SK-N-SH treated with all-trans-retinoic acid at 6 μM for 48 hours (cell line): ENCODE data around the gene KCNS1.

Experiments used
- ATAC-seq: fragments of 200-7000 bp; cut with Tn5 transposase; 3 replicates; pipeline ENCODE4 v1.9.1; 2020; ENCODE audit warnings: mild to moderate bottlenecking, moderate library complexity
- ARNTL ChIP-seq: fragments of 450-650 bp; formaldehyde crosslinking; IDR thresholded peaks from 2 replicates; pipeline ENCODE4 v1.5.0; 2020; ENCODE audit warnings: low read depth, mild to moderate bottlenecking, moderate library complexity, borderline replicate concordance
- BACH2 ChIP-seq: fragments of 250-450 bp; sonication (Bioruptor Pico); IDR thresholded peaks from 2 replicates; pipeline ENCODE4 v1.9.0; 2021; ENCODE audit warnings: mild to moderate bottlenecking, borderline replicate concordance
- CREB5 ChIP-seq: fragments of 250-450 bp; sonication (Bioruptor Pico); IDR thresholded peaks from 2 replicates; pipeline ENCODE4 v1.5.1; 2020; ENCODE audit warnings: low read depth, mild to moderate bottlenecking, moderate library complexity
- CSDC2 ChIP-seq: fragments of 250-450 bp; sonication (Bioruptor Pico); IDR thresholded peaks from 2 replicates; pipeline ENCODE4 v1.5.0; 2020; ENCODE audit warnings: mild to moderate bottlenecking, moderate library complexity
- CSRNP3 ChIP-seq: fragments of 250-450 bp; sonication (Bioruptor Pico); IDR thresholded peaks from 2 replicates; pipeline ENCODE4 v1.5.1; 2021; ENCODE audit warnings: mild to moderate bottlenecking, moderate library complexity
- ESRRG ChIP-seq: fragments of 250-450 bp; sonication (Bioruptor Pico); IDR thresholded peaks from 2 replicates; pipeline ENCODE4 v1.6.1; 2021; ENCODE audit warnings: mild to moderate bottlenecking
- GLIS3 ChIP-seq: fragments of 250-450 bp; sonication (Bioruptor Pico); IDR thresholded peaks from 2 replicates; pipeline ENCODE4 v1.5.0; 2020; ENCODE audit warnings: mild to moderate bottlenecking, moderate library complexity
- ISL1 ChIP-seq: fragments of 250-450 bp; sonication (Bioruptor Pico); IDR thresholded peaks from 2 replicates; pipeline ENCODE4 v2.1.2; 2022; ENCODE audit warnings: mild to moderate bottlenecking, moderate library complexity
- OSR1 ChIP-seq: fragments of 250-450 bp; sonication (Bioruptor Pico); IDR thresholded peaks from 2 replicates; pipeline ENCODE4 v1.8.0; 2022; ENCODE audit warnings: moderate library complexity, mild to moderate bottlenecking, inconsistent platforms
- PATZ1 ChIP-seq: fragments of 250-450 bp; sonication (Bioruptor Pico); IDR thresholded peaks from 2 replicates; pipeline ENCODE4 v1.8.0; 2020; ENCODE audit warnings: mild to moderate bottlenecking, moderate library complexity, borderline replicate concordance
- PPARA ChIP-seq: fragments of 250-450 bp; sonication (Bioruptor Pico); IDR thresholded peaks from 2 replicates; pipeline ENCODE4 v1.5.0; 2020; ENCODE audit warnings: mild to moderate bottlenecking, borderline replicate concordance
- RARB ChIP-seq: fragments of 250-450 bp; sonication (Bioruptor Pico); IDR thresholded peaks from 2 replicates; pipeline ENCODE4 v1.8.0; 2021; ENCODE audit warnings: mild to moderate bottlenecking, moderate library complexity
- SNAI2 ChIP-seq: fragments of 250-450 bp; sonication (Bioruptor Pico); IDR thresholded peaks from 2 replicates; pipeline ENCODE4 v1.5.0; 2020; ENCODE audit warnings: mild to moderate bottlenecking, moderate library complexity
- TCF4 ChIP-seq: fragments of 250-450 bp; sonication (Bioruptor Pico); IDR thresholded peaks from 2 replicates; pipeline ENCODE4 v1.8.0; 2021; ENCODE audit warnings: mild to moderate bottlenecking, moderate library complexity, borderline replicate concordance
- TOX ChIP-seq: fragments of 250-450 bp; sonication (Bioruptor Pico); IDR thresholded peaks from 2 replicates; pipeline ENCODE4 v1.8.0; 2021; ENCODE audit warnings: mild to moderate bottlenecking, moderate library complexity, borderline replicate concordance
- ZC3H10 ChIP-seq: fragments of 250-450 bp; sonication (Bioruptor Pico); IDR thresholded peaks from 2 replicates; pipeline ENCODE4 v1.5.1; 2021; ENCODE audit warnings: mild to moderate bottlenecking, moderate library complexity
- ZFP3 ChIP-seq: fragments of 250-450 bp; sonication (Bioruptor Pico); IDR thresholded peaks from 2 replicates; pipeline ENCODE4 v1.5.0; 2020; ENCODE audit warnings: mild to moderate bottlenecking, moderate library complexity
- ZFP30 ChIP-seq: fragments of 450-650 bp; formaldehyde crosslinking; IDR thresholded peaks from 2 replicates; pipeline ENCODE4 v1.5.0; 2022; ENCODE audit warnings: mild to moderate bottlenecking, moderate library complexity
- ZNF565 ChIP-seq: fragments of 450-650 bp; formaldehyde crosslinking; conservative IDR thresholded peaks from 2 replicates; pipeline ENCODE4 v1.5.0; 2020; ENCODE audit warnings: low read depth, mild to moderate bottlenecking, moderate library complexity
- ZNF70 ChIP-seq: fragments of 450-650 bp; formaldehyde crosslinking; IDR thresholded peaks from 2 replicates; pipeline ENCODE4 v1.5.0; 2020; ENCODE audit warnings: mild to moderate bottlenecking, moderate library complexity
- ZNF8 ChIP-seq: fragments of 450-650 bp; formaldehyde crosslinking; IDR thresholded peaks from 2 replicates; pipeline ENCODE4 v1.5.0; 2020; ENCODE audit warnings: mild to moderate bottlenecking, moderate library complexity
- TF ChIP-seq, protein P1 (sequence below): fragments of 250-450 bp; sonication (Bioruptor Pico); IDR thresholded peaks from 2 replicates; pipeline ENCODE4 v1.8.0; 2021; ENCODE audit warnings: low read depth, mild to moderate bottlenecking, moderate library complexity, borderline replicate concordance

The KCNS1 gene

DNA sequence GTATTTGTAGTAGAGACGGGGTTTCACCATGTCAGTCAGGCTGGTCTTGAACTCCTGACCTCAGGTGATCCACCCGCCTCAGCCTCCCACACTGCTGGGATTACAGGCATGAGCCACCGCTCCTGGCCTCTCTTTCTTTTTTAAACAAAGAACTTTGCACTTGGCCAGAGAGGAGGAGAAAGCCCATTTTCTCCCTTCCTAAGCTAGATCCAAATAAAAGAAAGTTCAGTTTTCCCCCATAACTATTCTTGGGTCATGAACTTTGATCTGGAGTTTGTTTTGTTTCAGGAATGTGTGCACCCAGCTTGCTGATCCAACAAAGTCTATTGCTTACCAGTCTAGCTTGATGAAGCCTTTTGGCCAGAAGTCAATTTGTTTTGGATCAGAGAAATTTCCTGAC is 23.4 kb downstream of the KCNS1 start:
- ATAC-seq, result no peak
- TF ChIP-seq RARB, result no peak
- TF ChIP-seq ESRRG (CRISPR knock-in tag), result no peak
- no peak for TF ChIP-seq PATZ1 (CRISPR knock-in tag)
- TF ChIP-seq, protein P1, sequence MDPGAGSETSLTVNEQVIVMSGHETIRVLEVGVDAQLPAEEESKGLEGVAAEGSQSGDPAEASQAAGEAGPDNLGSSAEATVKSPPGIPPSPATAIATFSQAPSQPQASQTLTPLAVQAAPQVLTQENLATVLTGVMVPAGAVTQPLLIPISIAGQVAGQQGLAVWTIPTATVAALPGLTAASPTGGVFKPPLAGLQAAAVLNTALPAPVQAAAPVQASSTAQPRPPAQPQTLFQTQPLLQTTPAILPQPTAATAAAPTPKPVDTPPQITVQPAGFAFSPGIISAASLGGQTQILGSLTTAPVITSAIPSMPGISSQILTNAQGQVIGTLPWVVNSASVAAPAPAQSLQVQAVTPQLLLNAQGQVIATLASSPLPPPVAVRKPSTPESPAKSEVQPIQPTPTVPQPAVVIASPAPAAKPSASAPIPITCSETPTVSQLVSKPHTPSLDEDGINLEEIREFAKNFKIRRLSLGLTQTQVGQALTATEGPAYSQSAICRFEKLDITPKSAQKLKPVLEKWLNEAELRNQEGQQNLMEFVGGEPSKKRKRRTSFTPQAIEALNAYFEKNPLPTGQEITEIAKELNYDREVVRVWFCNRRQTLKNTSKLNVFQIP (CRISPR knock-in tag), result no peak
- TF ChIP-seq CSRNP3 (CRISPR knock-in tag), result no peak
- no peak for TF ChIP-seq ZNF70
- TF ChIP-seq TCF4 (CRISPR knock-in tag), result no peak
- no peak for TF ChIP-seq ISL1 (CRISPR knock-in tag)
- TF ChIP-seq GLIS3, result no peak
- no peak for TF ChIP-seq ARNTL (CRISPR knock-in tag)
- no peak for TF ChIP-seq PPARA (CRISPR knock-in tag)
- no peak for TF ChIP-seq ZNF565
- TF ChIP-seq ZFP30 (CRISPR knock-in tag), result no peak
- no peak for TF ChIP-seq SNAI2 (CRISPR knock-in tag)
- no peak for TF ChIP-seq ZFP3 (CRISPR knock-in tag)
- no peak for TF ChIP-seq BACH2
- TF ChIP-seq ZC3H10 (CRISPR knock-in tag), result no peak
- no peak for TF ChIP-seq TOX (CRISPR knock-in tag)

- ATAC-seq, result no peak
- TF ChIP-seq ZC3H10 (CRISPR knock-in tag) (no peak), CSDC2 (no peak), ZFP30 (CRISPR knock-in tag) (no peak), CREB5 (CRISPR knock-in tag) (no peak), OSR1 (CRISPR knock-in tag) (no peak), BACH2 (no peak), PATZ1 (CRISPR knock-in tag) (no peak), SNAI2 (CRISPR knock-in tag) (no peak), ESRRG (CRISPR knock-in tag) (no peak), CSRNP3 (CRISPR knock-in tag) (no peak)
Measured at GRCh38 chr20:45073221-45073620, 27.7 kb downstream of the KCNS1 start.

DNA sequence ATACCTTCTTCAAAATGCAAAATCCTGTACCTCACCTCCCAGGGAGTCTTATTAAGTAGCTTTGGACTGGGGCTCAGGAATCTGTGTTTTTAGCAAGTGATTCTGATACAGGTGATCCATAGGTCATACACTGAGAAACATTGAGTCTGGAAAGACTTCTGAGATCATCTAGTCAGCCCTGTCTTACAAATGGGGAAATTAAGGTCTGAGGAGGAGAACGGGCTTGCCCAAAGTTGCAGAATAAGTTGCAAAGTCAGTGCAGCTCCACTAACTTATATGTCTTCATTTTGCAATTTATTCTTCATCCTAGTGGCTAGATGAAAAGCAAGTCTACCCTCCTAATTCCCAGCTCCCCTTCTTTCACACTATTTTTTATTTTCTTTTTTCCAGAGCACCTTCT is 28.9 kb downstream of the KCNS1 start:
- ATAC-seq, result no peak
- TF ChIP-seq CREB5 (CRISPR knock-in tag) (no peak), ZFP30 (CRISPR knock-in tag) (no peak), ZNF8 (no peak), TCF4 (CRISPR knock-in tag) (no peak), RARB (no peak), PPARA (CRISPR knock-in tag) (no peak), ZNF70 (no peak), CSDC2 (no peak), PATZ1 (CRISPR knock-in tag) (no peak), ISL1 (CRISPR knock-in tag) (no peak)
